HepG2 (cell line): ENCODE measurements around the gene DPP7. TPM values are rescaled to one million over a fixed set of nuclear protein-coding genes. Genes with fewer than 3 reads are reported as not detected.
A peak's percentile ranks its signal among the peaks of the same experiment; 100 is the strongest.

Experiments
- ARNTL ChIP-seq: sonication (generic); formaldehyde crosslinking; IDR thresholded peaks from 2 replicates; pipeline ENCODE4 v1.4.0; 2020; ENCODE audit warnings: mild to moderate bottlenecking, missing genetic modification reagents
- ATAD3A ChIP-seq: sonication (generic); formaldehyde crosslinking; IDR thresholded peaks from 2 replicates; pipeline ENCODE4 v1.4.0; 2020; ENCODE audit warnings: missing genetic modification reagents
- DMAP1 ChIP-seq: IDR thresholded peaks from 2 replicates; pipeline ENCODE4 v1.6.1; 2016
- KAT8 ChIP-seq: IDR thresholded peaks from 2 replicates; pipeline ENCODE4 v1.6.1; 2016; ENCODE audit warnings: missing genetic modification reagents, missing compliant biosample characterization
- MAFK ChIP-seq, 2 experiments: IDR thresholded peaks in 1 of 2; conservative IDR thresholded peaks in 1 of 2; 2 replicates each; pipeline ENCODE4 v1.6.1; 2011; ENCODE audit warnings: improper control_type of control experiment in 2 of 2, low read length in 2 of 2
- MEIS1 ChIP-seq: sonication (generic); formaldehyde crosslinking; IDR thresholded peaks from 2 replicates; pipeline ENCODE4 v1.9.0; 2021; ENCODE audit warnings: mild to moderate bottlenecking, missing genetic modification reagents, moderate library complexity, borderline replicate concordance
- NFE2L2 ChIP-seq: fragments of 150-350 bp; IDR thresholded peaks from 2 replicates; pipeline ENCODE4 v1.6.1; 2014; ENCODE audit warnings: low read length
- RAD51 ChIP-seq: fragments of 450-650 bp; IDR thresholded peaks from 2 replicates; pipeline ENCODE4 v1.6.1; 2016; ENCODE audit warnings: borderline replicate concordance
- SETDB1 ChIP-seq: sonication (generic); formaldehyde crosslinking; IDR thresholded peaks from 2 replicates; pipeline ENCODE4 v1.5.1; 2020; ENCODE audit warnings: missing genetic modification reagents, mild to moderate bottlenecking, borderline replicate concordance
- SP5 ChIP-seq: IDR thresholded peaks from 2 replicates; pipeline ENCODE4 v1.6.1; 2016; ENCODE audit warnings: low read depth, borderline replicate concordance
- SYNCRIP ChIP-seq: fragments of 200-400 bp; formaldehyde crosslinking; IDR thresholded peaks from 2 replicates; pipeline ENCODE4 v1.6.1; 2018; ENCODE audit warnings: mild to moderate bottlenecking, low read depth, low read length; ENCODE audit not compliant: insufficient read depth
- TBX3 ChIP-seq: fragments of 450-650 bp; IDR thresholded peaks from 2 replicates; pipeline ENCODE4 v1.6.1; 2017; ENCODE audit warnings: antibody characterized with exemption, mild to moderate bottlenecking, inconsistent platforms, borderline replicate concordance
- TMF1 ChIP-seq: sonication (generic); formaldehyde crosslinking; IDR thresholded peaks from 2 replicates; pipeline ENCODE4 v1.8.1; 2022; ENCODE audit warnings: low read depth, missing genetic modification reagents
- ZNF3 ChIP-seq: IDR thresholded peaks from 2 replicates; pipeline ENCODE4 v1.7.0; 2017; ENCODE audit warnings: inconsistent platforms
- ZNF562 ChIP-seq: sonication (generic); formaldehyde crosslinking; IDR thresholded peaks from 2 replicates; pipeline ENCODE4 v1.8.0; 2022; ENCODE audit warnings: missing genetic modification reagents, borderline replicate concordance
- polyA plus RNA-seq, 8 experiments: library from polyadenylated mRNA; depleted of rRNA in 3 of 8; stranded (reverse) in 7 of 8; unstranded in 1 of 8; fragments of >200 nt; fragmentation: Illumina TruSeq in 4 of 8; extraction: Trizol in 4 of 8; gene quantifications; 2 replicates each; pipeline versions ENCODE4 v1.2.1 to v1.2.3, GENCODE V29; 2011 to 2016; ENCODE audit warnings: low read depth in 4 of 8, missing spikeins in 1 of 8, mixed read lengths in 1 of 8; ENCODE audit not compliant: insufficient read depth in 1 of 8
- total RNA-seq, 5 experiments: library from RNA; depleted of rRNA; stranded (reverse); fragments of >200 nt; fragmentation: Illumina TruSeq; extraction: Trizol; gene quantifications; 2 replicates each; pipeline ENCODE4 v1.2.3, GENCODE V29; 2016; ENCODE audit warnings: low read depth in 1 of 5
- TF ChIP-seq, protein P1 (sequence below): IDR thresholded peaks from 2 replicates; pipeline ENCODE4 v1.6.1; 2016; ENCODE audit warnings: low read depth, control low read depth
- TF ChIP-seq, protein P2 (sequence below): sonication (generic); formaldehyde crosslinking; IDR thresholded peaks from 2 replicates; pipeline ENCODE4 v1.5.0; 2020; ENCODE audit warnings: mild to moderate bottlenecking, missing genetic modification reagents, moderate library complexity
- TF ChIP-seq, protein P3 (sequence below): sonication (generic); formaldehyde crosslinking; IDR thresholded peaks from 2 replicates; pipeline ENCODE4 v1.4.0; 2020; ENCODE audit warnings: missing genetic modification reagents
- TF ChIP-seq, protein P4 (sequence below): sonication (generic); formaldehyde crosslinking; IDR thresholded peaks from 2 replicates; pipeline ENCODE4 v1.8.1; 2023; ENCODE audit warnings: missing genetic modification reagents, mild to moderate bottlenecking, borderline replicate concordance
- TF ChIP-seq, protein P5 (sequence below): IDR thresholded peaks from 2 replicates; pipeline ENCODE4 v1.6.1; 2018; ENCODE audit warnings: missing genetic modification reagents, mild to moderate bottlenecking, missing compliant biosample characterization
- TF ChIP-seq, protein P6 (sequence below): sonication (generic); formaldehyde crosslinking; IDR thresholded peaks from 2 replicates; pipeline ENCODE4 v1.5.1; 2020; ENCODE audit warnings: missing genetic modification reagents, mild to moderate bottlenecking, borderline replicate concordance

Gene DPP7
- total and polyA plus RNA-seq, 2 of the 13 experiments (the other 11 are each of a cell fraction or from before 2014, with no cell fraction given): 1.2 to 4.5 TPM

DNA sequence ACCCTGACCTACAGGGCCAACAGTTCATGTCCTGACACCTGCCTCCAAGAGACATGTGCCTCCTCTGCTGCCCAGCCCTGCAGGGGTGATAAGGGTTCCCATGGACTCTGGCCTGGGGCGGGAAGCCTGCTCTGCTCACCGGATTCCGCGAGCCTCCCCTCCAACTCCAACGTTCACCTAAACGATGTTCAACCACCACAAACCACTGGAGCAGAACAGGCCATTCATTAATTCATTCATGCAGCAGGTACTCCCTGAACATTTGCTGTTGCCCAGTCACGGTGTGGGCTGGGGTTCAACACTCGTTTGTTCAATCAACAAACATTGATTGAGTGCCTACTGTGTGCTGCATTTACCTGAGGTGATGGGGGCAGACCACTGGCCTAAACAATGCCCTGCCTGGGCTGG lies 40.5 kb downstream of the DPP7 start (continued):
- TF ChIP-seq TMF1 (CRISPR knock-in tag): no peak
- TF ChIP-seq MAFK (conservative IDR thresholded peaks at IDR 0.05 in 1 of 2, IDR thresholded peaks at IDR 0.05 in 1 of 2; ENCODE audit: low read length in 2 of 2): no peak
- TF ChIP-seq, protein P1, sequence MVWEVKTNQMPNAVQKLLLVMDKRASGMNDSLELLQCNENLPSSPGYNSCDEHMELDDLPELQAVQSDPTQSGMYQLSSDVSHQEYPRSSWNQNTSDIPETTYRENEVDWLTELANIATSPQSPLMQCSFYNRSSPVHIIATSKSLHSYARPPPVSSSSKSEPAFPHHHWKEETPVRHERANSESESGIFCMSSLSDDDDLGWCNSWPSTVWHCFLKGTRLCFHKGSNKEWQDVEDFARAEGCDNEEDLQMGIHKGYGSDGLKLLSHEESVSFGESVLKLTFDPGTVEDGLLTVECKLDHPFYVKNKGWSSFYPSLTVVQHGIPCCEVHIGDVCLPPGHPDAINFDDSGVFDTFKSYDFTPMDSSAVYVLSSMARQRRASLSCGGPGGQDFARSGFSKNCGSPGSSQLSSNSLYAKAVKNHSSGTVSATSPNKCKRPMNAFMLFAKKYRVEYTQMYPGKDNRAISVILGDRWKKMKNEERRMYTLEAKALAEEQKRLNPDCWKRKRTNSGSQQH: no peak
- no peak for TF ChIP-seq NFE2L2
- TF ChIP-seq RAD51: no peak
- no peak for TF ChIP-seq ARNTL (CRISPR knock-in tag)
- TF ChIP-seq, protein P2, sequence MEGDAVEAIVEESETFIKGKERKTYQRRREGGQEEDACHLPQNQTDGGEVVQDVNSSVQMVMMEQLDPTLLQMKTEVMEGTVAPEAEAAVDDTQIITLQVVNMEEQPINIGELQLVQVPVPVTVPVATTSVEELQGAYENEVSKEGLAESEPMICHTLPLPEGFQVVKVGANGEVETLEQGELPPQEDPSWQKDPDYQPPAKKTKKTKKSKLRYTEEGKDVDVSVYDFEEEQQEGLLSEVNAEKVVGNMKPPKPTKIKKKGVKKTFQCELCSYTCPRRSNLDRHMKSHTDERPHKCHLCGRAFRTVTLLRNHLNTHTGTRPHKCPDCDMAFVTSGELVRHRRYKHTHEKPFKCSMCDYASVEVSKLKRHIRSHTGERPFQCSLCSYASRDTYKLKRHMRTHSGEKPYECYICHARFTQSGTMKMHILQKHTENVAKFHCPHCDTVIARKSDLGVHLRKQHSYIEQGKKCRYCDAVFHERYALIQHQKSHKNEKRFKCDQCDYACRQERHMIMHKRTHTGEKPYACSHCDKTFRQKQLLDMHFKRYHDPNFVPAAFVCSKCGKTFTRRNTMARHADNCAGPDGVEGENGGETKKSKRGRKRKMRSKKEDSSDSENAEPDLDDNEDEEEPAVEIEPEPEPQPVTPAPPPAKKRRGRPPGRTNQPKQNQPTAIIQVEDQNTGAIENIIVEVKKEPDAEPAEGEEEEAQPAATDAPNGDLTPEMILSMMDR: no peak
- no peak for TF ChIP-seq TBX3
- TF ChIP-seq MEIS1: no peak
- TF ChIP-seq, protein P3, sequence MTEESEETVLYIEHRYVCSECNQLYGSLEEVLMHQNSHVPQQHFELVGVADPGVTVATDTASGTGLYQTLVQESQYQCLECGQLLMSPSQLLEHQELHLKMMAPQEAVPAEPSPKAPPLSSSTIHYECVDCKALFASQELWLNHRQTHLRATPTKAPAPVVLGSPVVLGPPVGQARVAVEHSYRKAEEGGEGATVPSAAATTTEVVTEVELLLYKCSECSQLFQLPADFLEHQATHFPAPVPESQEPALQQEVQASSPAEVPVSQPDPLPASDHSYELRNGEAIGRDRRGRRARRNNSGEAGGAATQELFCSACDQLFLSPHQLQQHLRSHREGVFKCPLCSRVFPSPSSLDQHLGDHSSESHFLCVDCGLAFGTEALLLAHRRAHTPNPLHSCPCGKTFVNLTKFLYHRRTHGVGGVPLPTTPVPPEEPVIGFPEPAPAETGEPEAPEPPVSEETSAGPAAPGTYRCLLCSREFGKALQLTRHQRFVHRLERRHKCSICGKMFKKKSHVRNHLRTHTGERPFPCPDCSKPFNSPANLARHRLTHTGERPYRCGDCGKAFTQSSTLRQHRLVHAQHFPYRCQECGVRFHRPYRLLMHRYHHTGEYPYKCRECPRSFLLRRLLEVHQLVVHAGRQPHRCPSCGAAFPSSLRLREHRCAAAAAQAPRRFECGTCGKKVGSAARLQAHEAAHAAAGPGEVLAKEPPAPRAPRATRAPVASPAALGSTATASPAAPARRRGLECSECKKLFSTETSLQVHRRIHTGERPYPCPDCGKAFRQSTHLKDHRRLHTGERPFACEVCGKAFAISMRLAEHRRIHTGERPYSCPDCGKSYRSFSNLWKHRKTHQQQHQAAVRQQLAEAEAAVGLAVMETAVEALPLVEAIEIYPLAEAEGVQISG (CRISPR knock-in tag): peak; percentile 40
- TF ChIP-seq, protein P4, sequence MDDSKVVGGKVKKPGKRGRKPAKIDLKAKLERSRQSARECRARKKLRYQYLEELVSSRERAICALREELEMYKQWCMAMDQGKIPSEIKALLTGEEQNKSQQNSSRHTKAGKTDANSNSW: no peak
- no peak for TF ChIP-seq KAT8 (CRISPR knock-in tag)
- TF ChIP-seq, protein P5, sequence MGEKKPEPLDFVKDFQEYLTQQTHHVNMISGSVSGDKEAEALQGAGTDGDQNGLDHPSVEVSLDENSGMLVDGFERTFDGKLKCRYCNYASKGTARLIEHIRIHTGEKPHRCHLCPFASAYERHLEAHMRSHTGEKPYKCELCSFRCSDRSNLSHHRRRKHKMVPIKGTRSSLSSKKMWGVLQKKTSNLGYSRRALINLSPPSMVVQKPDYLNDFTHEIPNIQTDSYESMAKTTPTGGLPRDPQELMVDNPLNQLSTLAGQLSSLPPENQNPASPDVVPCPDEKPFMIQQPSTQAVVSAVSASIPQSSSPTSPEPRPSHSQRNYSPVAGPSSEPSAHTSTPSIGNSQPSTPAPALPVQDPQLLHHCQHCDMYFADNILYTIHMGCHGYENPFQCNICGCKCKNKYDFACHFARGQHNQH (CRISPR knock-in tag): no peak
- TF ChIP-seq ATAD3A (CRISPR knock-in tag): no peak
- no peak for TF ChIP-seq SETDB1 (CRISPR knock-in tag)
- TF ChIP-seq DMAP1: 0 out of 2 replicates have a peak, but pooled peaks have one; percentile 27
- peak; percentile 68; the same call in 1 of the 2 replicates for TF ChIP-seq SP5 (CRISPR knock-in tag)
- no peak for TF ChIP-seq ZNF562 (CRISPR knock-in tag)
- no peak for TF ChIP-seq SYNCRIP
- TF ChIP-seq, protein P6, sequence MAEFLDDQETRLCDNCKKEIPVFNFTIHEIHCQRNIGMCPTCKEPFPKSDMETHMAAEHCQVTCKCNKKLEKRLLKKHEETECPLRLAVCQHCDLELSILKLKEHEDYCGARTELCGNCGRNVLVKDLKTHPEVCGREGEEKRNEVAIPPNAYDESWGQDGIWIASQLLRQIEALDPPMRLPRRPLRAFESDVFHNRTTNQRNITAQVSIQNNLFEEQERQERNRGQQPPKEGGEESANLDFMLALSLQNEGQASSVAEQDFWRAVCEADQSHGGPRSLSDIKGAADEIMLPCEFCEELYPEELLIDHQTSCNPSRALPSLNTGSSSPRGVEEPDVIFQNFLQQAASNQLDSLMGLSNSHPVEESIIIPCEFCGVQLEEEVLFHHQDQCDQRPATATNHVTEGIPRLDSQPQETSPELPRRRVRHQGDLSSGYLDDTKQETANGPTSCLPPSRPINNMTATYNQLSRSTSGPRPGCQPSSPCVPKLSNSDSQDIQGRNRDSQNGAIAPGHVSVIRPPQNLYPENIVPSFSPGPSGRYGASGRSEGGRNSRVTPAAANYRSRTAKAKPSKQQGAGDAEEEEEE: no peak
- peak; percentile 98 for TF ChIP-seq ZNF3 (CRISPR knock-in tag)
